WTC11 (cell line): Measurements from ENCODE around the gene KAZN.

Experiments
- ATF1 ChIP-seq: sonication (generic); formaldehyde crosslinking; IDR thresholded peaks from 2 replicates; pipeline ENCODE4 v1.8.1; 2023; ENCODE audit warnings: mild to moderate bottlenecking, moderate library complexity, missing genetic modification reagents
- JUN ChIP-seq: sonication (generic); formaldehyde crosslinking; IDR thresholded peaks from 2 replicates; pipeline ENCODE4 v1.8.0; 2023; ENCODE audit warnings: mild to moderate bottlenecking, missing genetic modification reagents
- SP1 ChIP-seq: sonication (generic); formaldehyde crosslinking; conservative IDR thresholded peaks from 2 replicates; pipeline ENCODE4 v1.8.1; 2022; ENCODE audit warnings: missing genetic modification reagents
- ZBTB21 ChIP-seq: sonication (generic); formaldehyde crosslinking; IDR thresholded peaks from 2 replicates; pipeline ENCODE4 v1.8.1; 2023; ENCODE audit warnings: mild to moderate bottlenecking, missing genetic modification reagents, borderline replicate concordance
- ZNF317 ChIP-seq: sonication (generic); formaldehyde crosslinking; IDR thresholded peaks from 2 replicates; pipeline ENCODE4 v1.8.1; 2023; ENCODE audit warnings: low read depth, mild to moderate bottlenecking, moderate library complexity, missing genetic modification reagents, borderline replicate concordance
- TF ChIP-seq, protein P1 (sequence below): fragments of 200-600 bp; IDR thresholded peaks from 2 replicates; pipeline ENCODE4 v1.8.0; 2022; ENCODE audit warnings: antibody characterized with exemption
- TF ChIP-seq, protein P2 (sequence below): fragments of 250-450 bp; sonication (Bioruptor Pico); IDR thresholded peaks from 2 replicates; pipeline ENCODE4 v2.1.2; 2022; ENCODE audit warnings: mild to moderate bottlenecking, moderate library complexity

DNA sequence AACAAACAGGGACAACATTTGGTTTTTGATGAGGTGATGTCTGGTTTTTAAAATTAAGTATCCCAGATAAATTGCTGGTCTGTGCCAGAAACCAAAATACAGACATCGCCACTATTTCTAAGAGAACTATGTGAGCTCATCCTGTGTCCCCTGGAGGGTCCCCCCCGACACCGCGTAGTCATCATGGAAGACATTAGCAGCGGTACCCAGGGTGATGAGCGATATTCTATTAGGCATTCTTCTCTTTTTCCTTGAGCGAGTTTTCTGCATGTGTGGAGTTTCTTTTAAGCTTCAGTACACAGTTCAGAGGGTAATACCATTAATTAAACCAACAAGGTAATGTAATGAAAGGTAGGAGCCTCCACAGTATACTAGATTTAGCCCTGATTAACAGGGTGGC, 26.5 kb downstream of the KAZN start:
- TF ChIP-seq, protein P1, sequence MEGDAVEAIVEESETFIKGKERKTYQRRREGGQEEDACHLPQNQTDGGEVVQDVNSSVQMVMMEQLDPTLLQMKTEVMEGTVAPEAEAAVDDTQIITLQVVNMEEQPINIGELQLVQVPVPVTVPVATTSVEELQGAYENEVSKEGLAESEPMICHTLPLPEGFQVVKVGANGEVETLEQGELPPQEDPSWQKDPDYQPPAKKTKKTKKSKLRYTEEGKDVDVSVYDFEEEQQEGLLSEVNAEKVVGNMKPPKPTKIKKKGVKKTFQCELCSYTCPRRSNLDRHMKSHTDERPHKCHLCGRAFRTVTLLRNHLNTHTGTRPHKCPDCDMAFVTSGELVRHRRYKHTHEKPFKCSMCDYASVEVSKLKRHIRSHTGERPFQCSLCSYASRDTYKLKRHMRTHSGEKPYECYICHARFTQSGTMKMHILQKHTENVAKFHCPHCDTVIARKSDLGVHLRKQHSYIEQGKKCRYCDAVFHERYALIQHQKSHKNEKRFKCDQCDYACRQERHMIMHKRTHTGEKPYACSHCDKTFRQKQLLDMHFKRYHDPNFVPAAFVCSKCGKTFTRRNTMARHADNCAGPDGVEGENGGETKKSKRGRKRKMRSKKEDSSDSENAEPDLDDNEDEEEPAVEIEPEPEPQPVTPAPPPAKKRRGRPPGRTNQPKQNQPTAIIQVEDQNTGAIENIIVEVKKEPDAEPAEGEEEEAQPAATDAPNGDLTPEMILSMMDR = no peak
- TF ChIP-seq ZBTB21 (no peak), ZNF317 (CRISPR knock-in tag) (no peak), SP1 (CRISPR knock-in tag) (no peak), ATF1 (CRISPR knock-in tag) (no peak), JUN (no peak)
- TF ChIP-seq, protein P2, sequence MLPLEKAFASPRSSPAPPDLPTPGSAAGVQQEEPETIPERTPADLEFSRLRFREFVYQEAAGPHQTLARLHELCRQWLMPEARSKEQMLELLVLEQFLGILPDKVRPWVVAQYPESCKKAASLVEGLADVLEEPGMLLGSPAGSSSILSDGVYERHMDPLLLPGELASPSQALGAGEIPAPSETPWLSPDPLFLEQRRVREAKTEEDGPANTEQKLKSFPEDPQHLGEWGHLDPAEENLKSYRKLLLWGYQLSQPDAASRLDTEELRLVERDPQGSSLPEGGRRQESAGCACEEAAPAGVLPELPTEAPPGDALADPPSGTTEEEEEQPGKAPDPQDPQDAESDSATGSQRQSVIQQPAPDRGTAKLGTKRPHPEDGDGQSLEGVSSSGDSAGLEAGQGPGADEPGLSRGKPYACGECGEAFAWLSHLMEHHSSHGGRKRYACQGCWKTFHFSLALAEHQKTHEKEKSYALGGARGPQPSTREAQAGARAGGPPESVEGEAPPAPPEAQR (CRISPR knock-in tag) = no peak
